ENCODE data around the gene FTSJ3. TPM values are rescaled to one million over a fixed set of nuclear protein-coding genes. Genes with fewer than 3 reads are reported as not detected.

FTSJ3 gene
- total RNA-seq, 1 donor from 2014 or later: 44.7 TPM

- Histone ChIP-seq H3K27me3 (no peaks in the 10 kb centered on the region), H3K9me3 (no peaks in the 10 kb centered on the region), H3K27ac (peak within 1 kb of the TSS; percentile 97), H3K4me1 (peaks cover 47% of the 10 kb centered on the region), H3K36me3 (no peaks in the 10 kb centered on the region), H3K4me3 (peak within 1 kb of the TSS; percentile 96 to 100)
- intact Hi-C loops (cut with DNase I): loop anchor here (10.0 kb wide), 1 partner anchor 1082 kb away; no protein-coding TSS in a partner anchor
- peak; percentile 47 to 97 for TF ChIP-seq POLR2A (IDR thresholded peaks at IDR 0.05)
- peak in 1 of 3 experiments; percentile 68 for TF ChIP-seq CTCF (IDR thresholded peaks at IDR 0.05)
- TF ChIP-seq POLR2AphosphoS5 (IDR thresholded peaks at IDR 0.05; ENCODE audit: insufficient read depth in 1 of 2, low read depth in 1 of 2): peak; percentile 88 to 93
- DNase-seq (ENCODE audit: extremely low spot score in 2 of 2): peak in 1 of 2 donors; percentile 99
These were observed 15.3 kb upstream of the FTSJ3 start, which contains the start of gene SMARCD2 for GRCh38 chr17:63842540-63843386. TSS of gene SMARCD2 (minus strand) at chr17:63842685. CDS start at chr17:63842674, 11 bp downstream.

GRCh38 chr17:63842173-63842539 is 14.7 kb upstream of the FTSJ3 start:
- peaks cover 53% of the 10 kb centered on the region for H3K4me1 ChIP-seq
- intact Hi-C loops (cut with DNase I): loop anchor here (10.0 kb wide), 1 partner anchor 1083 kb away; no protein-coding TSS in a partner anchor
- no peak for DNase-seq (ENCODE audit: extremely low spot score in 2 of 2)
- H3K9me3 ChIP-seq: no peaks in the 10 kb centered on the region
- H3K27ac ChIP-seq: peak overlapping the region; percentile 97
- TF ChIP-seq POLR2AphosphoS5 (IDR thresholded peaks at IDR 0.05; ENCODE audit: insufficient read depth in 1 of 2, low read depth in 1 of 2) (no peak), POLR2A (IDR thresholded peaks at IDR 0.05) (no peak), CTCF (IDR thresholded peaks at IDR 0.05) (no peak)
- no peaks in the 10 kb centered on the region for H3K27me3 ChIP-seq
- H3K36me3 ChIP-seq: peaks cover 0 to 3% of the 10 kb centered on the region in 2 donors
- peak overlapping the region; percentile 96 to 100 for H3K4me3 ChIP-seq

GRCh38 chr17:63841350-63842172 is 14.1 kb upstream of the FTSJ3 start:
- peaks cover 0 to 9% of the 10 kb centered on the region in 2 donors for H3K36me3 ChIP-seq
- H3K27ac ChIP-seq: peak overlapping the region; percentile 97
- no peak for DNase-seq (ENCODE audit: extremely low spot score in 2 of 2)
- no peaks in the 10 kb centered on the region for H3K9me3 ChIP-seq
- no peaks in the 10 kb centered on the region for H3K27me3 ChIP-seq
- intact Hi-C loops (cut with DNase I): loop anchor here (10.0 kb wide), 1 partner anchor 1083 kb away; no protein-coding TSS in a partner anchor
- H3K4me3 ChIP-seq: peak overlapping the region; percentile 96 to 100
- TF ChIP-seq CTCF (IDR thresholded peaks at IDR 0.05): no peak
- no peak for TF ChIP-seq POLR2A (IDR thresholded peaks at IDR 0.05)
- peak in 1 of 2 donors; percentile 36 for TF ChIP-seq POLR2AphosphoS5 (IDR thresholded peaks at IDR 0.05; ENCODE audit: insufficient read depth in 1 of 2, low read depth in 1 of 2)
- H3K4me1 ChIP-seq: peaks cover 58% of the 10 kb centered on the region

GRCh38 chr17:63840591-63841349 is 13.3 kb upstream of the FTSJ3 start:
- intact Hi-C loops (cut with DNase I): loop anchor here (10.0 kb wide), 1 partner anchor 1084 kb away; no protein-coding TSS in a partner anchor
- H3K4me3 ChIP-seq: peak overlapping the region; percentile 96 to 100
- H3K27ac ChIP-seq: peak overlapping the region; percentile 97
- H3K4me1 ChIP-seq: peaks cover 58% of the 10 kb centered on the region
- H3K27me3 ChIP-seq: no peaks in the 10 kb centered on the region
- H3K36me3 ChIP-seq: peaks cover 0 to 17% of the 10 kb centered on the region in 2 donors
- no peak for DNase-seq (ENCODE audit: extremely low spot score in 2 of 2)
- no peaks in the 10 kb centered on the region for H3K9me3 ChIP-seq
- TF ChIP-seq CTCF (IDR thresholded peaks at IDR 0.05): no peak
- TF ChIP-seq POLR2AphosphoS5 (IDR thresholded peaks at IDR 0.05; ENCODE audit: insufficient read depth in 1 of 2, low read depth in 1 of 2): no peak
- TF ChIP-seq POLR2A (IDR thresholded peaks at IDR 0.05): no peak
